Measurements from ENCODE around the gene DOCK7. TPM values are rescaled to one million over a fixed set of nuclear protein-coding genes. Genes with fewer than 3 reads are reported as not detected.

DOCK7 gene
- total and polyA plus RNA-seq, 8 donors: 4.7 to 118 (median 32.4) TPM

GRCh38 chr1:62476525-62477219, 211.5 kb downstream of the DOCK7 start:
- Histone ChIP-seq H3K36me3 (peaks cover 29 to 71% (median 64%) of the 10 kb centered on the region in 4 donors), H3K9me3 (no peaks in the 10 kb centered on the region), H3K4me1 (no peaks in the 10 kb centered on the region), H3K4me3 (no peak overlapping the region), H3K27ac (no peak overlapping the region), H3K27me3 (no peaks in the 10 kb centered on the region)
- 81 to 87% (median 85%) methylated on average over 3 of the region's 3 CpGs for WGBS, 5 donors
- intact Hi-C loops (cut with DNase I; ENCODE audit: low total_unique reads): no loop called here
- TF ChIP-seq POLR2A (IDR thresholded peaks at IDR 0.05) (no peak), CTCF (IDR thresholded peaks at IDR 0.05) (no peak), POLR2AphosphoS5 (IDR thresholded peaks at IDR 0.05) (no peak), EP300 (IDR thresholded peaks at IDR 0.05) (no peak)
- DNase-seq: no peak

GRCh38 chr1:62467092-62467491, 221.1 kb downstream of the DOCK7 start:
- no peak for DNase-seq
- H3K4me3 ChIP-seq: no peak overlapping the region
- no peak for TF ChIP-seq POLR2A (IDR thresholded peaks at IDR 0.05)
- peaks cover 0 to 9% (median 4%) of the 10 kb centered on the region in 4 donors for H3K9me3 ChIP-seq
- H3K27me3 ChIP-seq: no peaks in the 10 kb centered on the region
- intact Hi-C loops (cut with DNase I; ENCODE audit: low total_unique reads): no loop called here
- no peaks in the 10 kb centered on the region for H3K4me1 ChIP-seq
- H3K36me3 ChIP-seq: peaks cover 20 to 94% (median 83%) of the 10 kb centered on the region in 4 donors
- H3K27ac ChIP-seq: no peak overlapping the region

GRCh38 chr1:62462370-62462769, 225.8 kb downstream of the DOCK7 start:
- Histone ChIP-seq H3K4me3 (no peak overlapping the region), H3K36me3 (peaks cover 12 to 60% (median 51%) of the 10 kb centered on the region in 4 donors), H3K27me3 (no peaks in the 10 kb centered on the region), H3K27ac (no peak overlapping the region), H3K4me1 (no peaks in the 10 kb centered on the region), H3K9me3 (no peaks in the 10 kb centered on the region)
- intact Hi-C loops (cut with DNase I; ENCODE audit: low total_unique reads): no loop called here
- no peak for DNase-seq
- 88 to 92% (median 90%) methylated on average over 3 of the region's 3 CpGs for WGBS, 5 donors
- TF ChIP-seq POLR2A (IDR thresholded peaks at IDR 0.05) (no peak), EP300 (IDR thresholded peaks at IDR 0.05) (no peak), POLR2AphosphoS5 (IDR thresholded peaks at IDR 0.05) (no peak), CTCF (IDR thresholded peaks at IDR 0.05) (no peak)

- intact Hi-C loops (cut with DNase I; ENCODE audit: low total_unique reads): no loop called here
- H3K4me1 ChIP-seq: no peaks in the 10 kb centered on the region
- no peak overlapping the region for H3K27ac ChIP-seq
- 56 to 83% (median 82%) methylated on average over 7 of the region's 7 CpGs for WGBS, 5 donors
- no peak overlapping the region for H3K4me3 ChIP-seq
- H3K9me3 ChIP-seq: no peaks in the 10 kb centered on the region
- H3K27me3 ChIP-seq: no peaks in the 10 kb centered on the region
- no peak for TF ChIP-seq POLR2AphosphoS5 (IDR thresholded peaks at IDR 0.05)
- TF ChIP-seq POLR2A (IDR thresholded peaks at IDR 0.05): no peak
- TF ChIP-seq CTCF (IDR thresholded peaks at IDR 0.05): no peak
- no peak for TF ChIP-seq EP300 (IDR thresholded peaks at IDR 0.05)
- no peak for DNase-seq
- peaks cover 9 to 68% (median 57%) of the 10 kb centered on the region in 4 donors for H3K36me3 ChIP-seq
Measured at GRCh38 chr1:62457955-62458354, 230.2 kb downstream of the DOCK7 start.

- DNase-seq: no peak
- Histone ChIP-seq H3K4me3 (no peak overlapping the region), H3K9me3 (no peaks in the 10 kb centered on the region), H3K27ac (no peak overlapping the region), H3K4me1 (peaks cover 0 to 12% (median 5%) of the 10 kb centered on the region in 4 donors), H3K27me3 (no peaks in the 10 kb centered on the region), H3K36me3 (peaks cover 28 to 98% (median 96%) of the 10 kb centered on the region in 4 donors)
- intact Hi-C loops (cut with DNase I; ENCODE audit: low total_unique reads): no loop called here
- WGBS, 5 donors: 91 to 100% (median 100%) methylated on average over 1 of the region's 1 CpG
- TF ChIP-seq CTCF (IDR thresholded peaks at IDR 0.05) (no peak), EP300 (IDR thresholded peaks at IDR 0.05) (no peak), POLR2AphosphoS5 (IDR thresholded peaks at IDR 0.05) (no peak), POLR2A (IDR thresholded peaks at IDR 0.05) (no peak)
Measured at GRCh38 chr1:62452951-62453350, 235.2 kb downstream of the DOCK7 start.

All from stomach (tissue), 9 donors.